CD4-positive, alpha-beta T cell treated with Interleukin-15 for 4 hours (primary cell): ENCODE measurements around the gene SLC26A1.
"Not testable (repeated sequence)": the region's sequence is repeated elsewhere in the genome, so short reads cannot be mapped to it uniquely, and the experiment has no call there.

Experiments
- DNase-seq: peaks from one replicate; pipeline ENCODE4 v3.0.0-alpha.2; 2020; ENCODE audit warnings: low spot score

Gene SLC26A1

GRCh38 chr4:999882-1000425, 6.8 kb upstream of the SLC26A1 start:
- DNase-seq: no peak

- not testable (repeated sequence) for DNase-seq
Observed at GRCh38 chr4:999240-999863, 6.1 kb upstream of the SLC26A1 start.

GRCh38 chr4:998096-998691, 5.0 kb upstream of the SLC26A1 start:
- DNase-seq: no peak

GRCh38 chr4:997375-998071, 4.3 kb upstream of the SLC26A1 start:
- DNase-seq: no peak

GRCh38 chr4:996997-997374, 3.8 kb upstream of the SLC26A1 start:
- no peak for DNase-seq

- no peak for DNase-seq
Observed at GRCh38 chr4:996030-996996, 3.1 kb upstream of the SLC26A1 start.

- DNase-seq: no peak
Observed at GRCh38 chr4:995311-996026, 2.3 kb upstream of the SLC26A1 start.

- no peak for DNase-seq
Observed at GRCh38 chr4:992297-993110, 700 bp downstream of the SLC26A1 start.

- no peak for DNase-seq
Observed at GRCh38 chr4:991451-992296, 1.5 kb downstream of the SLC26A1 start.

GRCh38 chr4:990746-991367, 2.3 kb downstream of the SLC26A1 start:
- no peak for DNase-seq

GRCh38 chr4:989722-990471, 3.3 kb downstream of the SLC26A1 start:
- DNase-seq: no peak

- no peak for DNase-seq
Observed at GRCh38 chr4:988726-989721, 4.2 kb downstream of the SLC26A1 start.

GRCh38 chr4:987624-988513, 5.3 kb downstream of the SLC26A1 start:
- DNase-seq: no peak

GRCh38 chr4:986879-987623, 6.2 kb downstream of the SLC26A1 start, which contains the start of gene IDUA:
Gene IDUA, plus strand, starts transcription at chr4:987044. Its CDS starts 41 bp downstream, at chr4:987085.
- peak; percentile 85 for DNase-seq

- no peak for DNase-seq
Observed at GRCh38 chr4:986428-986878, 6.8 kb downstream of the SLC26A1 start.
